GM23338 (cell line): ENCODE results near the gene PLD1. TPM values are rescaled to one million over a fixed set of nuclear protein-coding genes. Genes with fewer than 3 reads are reported as not detected.

Experiments
- ATAC-seq: fragments of 200-7000 bp; cut with Tn5 transposase; 3 replicates; pipeline ENCODE4 v1.9.1; 2020
- DNase-seq: peaks from one replicate; pipeline ENCODE4 v3.0.0-alpha.2; 2015; ENCODE audit warnings: low spot score
- H2AFZ ChIP-seq: fragments of 200-600 bp; sonication (generic); 2 replicates; pipeline ENCODE4 v1.8.0; 2016; ENCODE audit warnings: antibody characterized with exemption, mild to moderate bottlenecking, moderate library complexity
- H3F3A ChIP-seq: fragments of 200-600 bp; sonication (generic); replicated peaks from 2 replicates; pipeline ENCODE4 v1.8.0; 2017; ENCODE audit warnings: antibody characterized with exemption, mixed run types, low read depth
- H3K27ac ChIP-seq: fragments of 200-600 bp; sonication (generic); 2 replicates; pipeline ENCODE4 v1.6.1; 2016; ENCODE audit warnings: low read depth
- H3K27me3 ChIP-seq: fragments of 200-600 bp; sonication (generic); 2 replicates; pipeline ENCODE4 v1.8.0; 2016; ENCODE audit warnings: mild to moderate bottlenecking, mixed run types, moderate library complexity; ENCODE audit not compliant: insufficient read depth
- H3K36me3 ChIP-seq: fragments of 200-600 bp; sonication (generic); 2 replicates; pipeline ENCODE4 v1.8.0; 2016; ENCODE audit warnings: mild to moderate bottlenecking; ENCODE audit not compliant: insufficient read depth
- H3K4me1 ChIP-seq: fragments of 200-600 bp; sonication (generic); 2 replicates; pipeline ENCODE4 v1.8.0; 2016; ENCODE audit warnings: mild to moderate bottlenecking, moderate library complexity; ENCODE audit not compliant: insufficient read depth
- H3K4me2 ChIP-seq: fragments of 200-600 bp; sonication (generic); 2 replicates; pipeline ENCODE4 v1.7.1; 2017; ENCODE audit warnings: mixed run types
- H3K4me3 ChIP-seq: fragments of 200-600 bp; sonication (generic); 2 replicates; pipeline ENCODE4 v1.6.1; 2016; ENCODE audit warnings: mixed run types
- H3K79me2 ChIP-seq: fragments of 200-600 bp; sonication (generic); replicated peaks from 2 replicates; pipeline ENCODE4 v1.8.0; 2017; ENCODE audit warnings: mild to moderate bottlenecking; ENCODE audit not compliant: insufficient read depth
- H3K9me2 ChIP-seq: fragments of 200-600 bp; sonication (generic); 2 replicates; pipeline ENCODE4 v1.8.0; 2017; ENCODE audit not compliant: insufficient read depth
- H4K20me1 ChIP-seq: fragments of 200-600 bp; sonication (generic); replicated peaks from 2 replicates; pipeline ENCODE4 v1.8.0; 2017; ENCODE audit warnings: mild to moderate bottlenecking; ENCODE audit not compliant: insufficient read depth
- H3K27ac Mint-ChIP-seq: 2 replicates; pipeline ENCODE4 v1.8.0; 2020; ENCODE audit warnings: inconsistent platforms, mild to moderate bottlenecking, moderate library complexity, mixed read lengths
- H3K27me3 Mint-ChIP-seq: 3 replicates; pipeline ENCODE4 v1.8.0; 2022; ENCODE audit warnings: low read depth, mild to moderate bottlenecking, moderate library complexity, mixed read lengths, inconsistent platforms; ENCODE audit not compliant: insufficient read depth, poor library complexity
- H3K36me3 Mint-ChIP-seq: 3 replicates; pipeline ENCODE4 v1.8.0; 2021; ENCODE audit warnings: low read depth, mild to moderate bottlenecking, inconsistent platforms, moderate library complexity, mixed read lengths
- H3K4me1 Mint-ChIP-seq: 3 replicates; pipeline ENCODE4 v1.8.0; 2020; ENCODE audit warnings: mild to moderate bottlenecking, inconsistent platforms, mixed read lengths
- H3K4me3 Mint-ChIP-seq: 3 replicates; pipeline ENCODE4 v1.8.0; 2021; ENCODE audit warnings: moderate library complexity, mild to moderate bottlenecking, inconsistent platforms, mixed read lengths
- H3K9me3 Mint-ChIP-seq: 3 replicates; pipeline ENCODE4 v1.8.0; 2020; ENCODE audit warnings: moderate library complexity, mild to moderate bottlenecking, inconsistent platforms, mixed read lengths
- CREB1 ChIP-seq: fragments of 250-450 bp; sonication (Bioruptor Pico); IDR thresholded peaks from 2 replicates; pipeline ENCODE4 v1.5.0; 2020; ENCODE audit warnings: low read depth, mild to moderate bottlenecking, moderate library complexity
- CTCF ChIP-seq, 2 experiments: fragments of 200-600 bp in 1 of 2; sonication (generic) in 1 of 2; conservative IDR thresholded peaks; 2 replicates each; pipeline versions ENCODE4 v1.5.1 to v1.6.1; 2016 to 2017; ENCODE audit warnings: antibody characterized with exemption in 2 of 2, low read depth in 2 of 2, mild to moderate bottlenecking in 2 of 2, moderate library complexity in 1 of 2
- ETS1 ChIP-seq: IDR thresholded peaks from 2 replicates; pipeline ENCODE4 v1.6.1; 2016; ENCODE audit warnings: antibody characterized with exemption
- EZH2 ChIP-seq: fragments of 200-600 bp; sonication (generic); IDR thresholded peaks from one replicate; pipeline ENCODE4 v1.8.0; 2017; ENCODE audit warnings: antibody characterized with exemption, mild to moderate bottlenecking, low read depth; ENCODE audit not compliant: unreplicated experiment
- EZH2phosphoT487 ChIP-seq: fragments of 200-600 bp; sonication (generic); IDR thresholded peaks from one replicate; pipeline ENCODE4 v1.8.1; 2018; ENCODE audit warnings: antibody characterized with exemption; ENCODE audit not compliant: unreplicated experiment
- JUNB ChIP-seq: IDR thresholded peaks from one replicate; pipeline ENCODE4 v1.6.1; 2016; ENCODE audit warnings: antibody characterized with exemption; ENCODE audit not compliant: unreplicated experiment
- NANOG ChIP-seq: IDR thresholded peaks from 2 replicates; pipeline ENCODE4 v1.6.1; 2016; ENCODE audit warnings: antibody characterized with exemption, borderline replicate concordance
- POLR2AphosphoS5 ChIP-seq: IDR thresholded peaks from 2 replicates; pipeline ENCODE4 v1.6.1; 2016; ENCODE audit warnings: antibody characterized with exemption, low read depth
- REST ChIP-seq: IDR thresholded peaks from one replicate; pipeline ENCODE4 v1.6.1; 2018; ENCODE audit warnings: antibody characterized with exemption; ENCODE audit not compliant: unreplicated experiment
- ZNF114 ChIP-seq: fragments of 250-450 bp; sonication (Bioruptor Pico); IDR thresholded peaks from 2 replicates; pipeline ENCODE4 v1.5.0; 2020; ENCODE audit warnings: mild to moderate bottlenecking, moderate library complexity
- ZNF331 ChIP-seq: fragments of 250-450 bp; sonication (Bioruptor Pico); IDR thresholded peaks from 2 replicates; pipeline ENCODE4 v1.5.0; 2020; ENCODE audit warnings: low read depth, mild to moderate bottlenecking, moderate library complexity
- ZNF462 ChIP-seq: fragments of 250-450 bp; sonication (Bioruptor Pico); IDR thresholded peaks from 2 replicates; pipeline ENCODE4 v1.5.0; 2020; ENCODE audit warnings: mild to moderate bottlenecking, moderate library complexity
- polyA plus RNA-seq: library from polyadenylated mRNA; unstranded; fragments of >200 nt; fragmentation: Nextera tagmentation; extraction: Ambion mirVana; gene quantifications from 2 replicates; pipeline ENCODE4 v1.2.1, GENCODE V29; 2016
- total RNA-seq: library from RNA; depleted of rRNA; stranded (reverse); fragments of >200 nt; shearing (Covaris generic); gene quantifications from 2 replicates; pipeline ENCODE4 v1.2.3, GENCODE V29; 2014

The PLD1 gene
- total and polyA plus RNA-seq, 2 experiments from 2014 or later: 1.4 to 2.2 TPM

- no peak overlapping the region for H2AFZ ChIP-seq
- peaks cover 4% of the 10 kb centered on the region for H3K27me3 Mint-ChIP-seq
- peaks cover 12% of the 10 kb centered on the region for H3K9me2 ChIP-seq
- H3K27me3 ChIP-seq: no peaks in the 10 kb centered on the region
- H3K36me3 Mint-ChIP-seq: no peaks in the 10 kb centered on the region
- no peaks in the 10 kb centered on the region for H3K36me3 ChIP-seq
- no peaks in the 10 kb centered on the region for H4K20me1 ChIP-seq
- H3K4me1 ChIP-seq: peaks cover 7% of the 10 kb centered on the region; the same call in 1 of the 2 replicates
- H3K9me3 Mint-ChIP-seq: no peaks in the 10 kb centered on the region
- 0 out of 2 replicates have a peak overlapping the region, but pooled peaks have one; percentile 48 for H3K4me2 ChIP-seq
- no peaks in the 10 kb centered on the region for H3F3A ChIP-seq
- H3K27ac ChIP-seq: no peak overlapping the region
- H3K27ac Mint-ChIP-seq: 0 out of 2 replicates have a peak overlapping the region, but pooled peaks have one; percentile 10
- ATAC-seq (no peak), DNase-seq (no peak)
- TF ChIP-seq ZNF462: no peak
- TF ChIP-seq ZNF331 (CRISPR knock-in tag): no peak
- no peak for TF ChIP-seq POLR2AphosphoS5
- no peak for TF ChIP-seq ETS1
- no peak for TF ChIP-seq NANOG
- TF ChIP-seq EZH2phosphoT487: no peak
- TF ChIP-seq JUNB: no peak
- TF ChIP-seq CREB1 (CRISPR knock-in tag): no peak
- no peak for TF ChIP-seq ZNF114 (CRISPR knock-in tag)
- no peak for TF ChIP-seq CTCF (conservative IDR thresholded peaks at IDR 0.05; ENCODE audit: low read depth in 2 of 2)
- TF ChIP-seq EZH2: no peak
- no peak for TF ChIP-seq REST
- no peaks in the 10 kb centered on the region for H3K79me2 ChIP-seq
- H3K4me3 ChIP-seq: no peak overlapping the region
- H3K4me3 Mint-ChIP-seq: no peak overlapping the region
- H3K4me1 Mint-ChIP-seq: peaks cover 19% of the 10 kb centered on the region
Measured at GRCh38 chr3:171790898-171791691, 19.2 kb downstream of the PLD1 start.
